Fibroblast of skin of right quadriceps (primary cell): ENCODE data around the gene CXCL14.
A peak's percentile ranks its signal among the peaks of the same experiment; 100 is the strongest.

Experiments used
- DNase-seq: peaks from one replicate; pipeline ENCODE4 v3.0.0-alpha.2; 2013

CXCL14 gene

DNA sequence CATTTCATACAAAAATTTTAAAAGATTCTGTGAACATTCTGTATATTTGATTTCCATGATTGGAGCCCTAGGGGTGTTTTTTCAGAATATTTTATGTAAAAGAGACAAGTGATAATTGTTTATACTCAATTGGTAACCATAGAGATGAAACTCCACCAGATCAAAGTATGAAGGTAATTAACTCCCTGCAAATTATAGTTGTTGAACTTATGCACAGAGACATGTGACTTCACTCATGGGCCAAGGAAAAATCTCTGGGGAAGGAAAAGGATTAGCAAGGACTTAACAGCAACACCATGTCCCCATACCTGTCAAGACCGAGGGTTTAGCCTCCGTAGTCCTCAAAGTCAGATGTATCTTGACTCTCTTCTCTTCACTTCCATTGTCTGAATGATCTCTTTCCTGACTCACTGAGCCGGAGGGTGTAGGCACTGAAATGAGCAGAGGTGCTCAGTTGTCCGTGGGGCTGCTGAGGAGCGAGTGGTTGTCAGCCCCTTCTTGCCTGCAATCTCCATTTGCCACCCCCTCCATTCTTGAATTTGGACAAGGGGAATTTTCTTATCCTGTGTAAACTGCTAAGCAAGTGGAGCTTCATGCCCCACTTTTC is 17.5 kb upstream of the CXCL14 start:
- DNase-seq, result no peak

DNA sequence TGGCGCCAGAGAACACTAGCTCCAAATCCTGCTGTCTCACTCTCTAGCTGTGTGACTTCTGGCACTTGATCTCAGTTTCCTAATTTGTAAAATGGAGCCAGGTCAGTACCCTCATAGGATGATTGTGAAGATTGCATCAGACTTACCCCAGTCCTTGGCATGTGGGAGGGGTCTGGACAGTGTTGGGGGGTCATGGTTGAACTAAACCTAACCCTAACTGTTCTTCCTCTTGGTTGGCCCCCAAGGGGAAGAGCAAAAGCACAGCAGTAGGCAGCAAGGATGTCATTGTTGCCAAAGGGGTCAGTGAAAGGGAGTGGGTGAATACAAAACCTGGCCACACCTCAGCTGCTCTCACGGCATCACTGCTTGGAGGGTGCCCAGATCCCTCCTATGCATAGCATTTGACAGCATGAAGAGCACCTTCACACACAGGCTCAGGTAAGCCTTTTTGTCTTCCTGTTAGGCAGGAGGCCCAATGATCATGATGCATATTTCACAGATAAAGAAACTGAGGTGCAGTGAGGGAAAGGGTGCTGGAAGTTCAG is 15.7 kb upstream of the CXCL14 start:
- DNase-seq, result no peak

DNA sequence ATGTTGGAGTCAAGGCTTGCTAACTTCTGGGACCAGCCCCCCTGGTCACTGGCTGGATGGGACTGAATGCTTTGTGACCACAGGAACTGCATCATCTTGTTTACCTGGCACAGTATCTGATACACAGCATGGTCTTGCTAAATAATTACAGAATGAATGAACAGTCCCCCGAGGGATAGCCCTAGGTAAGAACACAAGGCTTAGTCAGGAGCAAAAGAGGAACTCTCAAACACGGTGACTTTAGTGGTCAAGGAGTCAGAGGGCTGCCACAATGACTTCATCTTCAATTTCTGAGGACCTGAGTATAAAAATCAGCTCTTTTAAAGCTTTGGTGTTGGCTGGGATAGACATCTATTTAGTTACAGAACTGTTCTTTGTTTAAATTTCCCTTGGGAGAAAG is 15.1 kb upstream of the CXCL14 start:
- DNase-seq, result no peak

DNA sequence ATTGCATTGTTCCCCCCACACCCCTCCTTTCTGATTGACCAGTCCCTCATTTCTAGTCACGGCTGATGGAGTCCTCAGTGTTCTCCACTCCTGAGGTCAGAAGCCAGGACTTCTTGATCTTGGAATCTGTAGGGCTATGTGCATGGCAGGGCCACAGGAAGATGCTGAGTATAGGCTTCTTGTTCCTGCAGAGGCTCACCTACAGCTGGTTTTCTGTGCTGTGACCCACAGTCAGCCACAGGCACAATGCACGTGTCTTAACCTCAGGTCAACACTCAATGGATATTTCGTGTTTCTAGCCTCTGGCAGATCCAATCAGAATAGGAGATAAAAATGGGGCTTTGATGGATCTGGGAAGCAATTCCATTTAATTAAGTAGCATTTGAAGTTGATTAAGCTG is 14.3 kb upstream of the CXCL14 start:
- no peak for DNase-seq

DNA sequence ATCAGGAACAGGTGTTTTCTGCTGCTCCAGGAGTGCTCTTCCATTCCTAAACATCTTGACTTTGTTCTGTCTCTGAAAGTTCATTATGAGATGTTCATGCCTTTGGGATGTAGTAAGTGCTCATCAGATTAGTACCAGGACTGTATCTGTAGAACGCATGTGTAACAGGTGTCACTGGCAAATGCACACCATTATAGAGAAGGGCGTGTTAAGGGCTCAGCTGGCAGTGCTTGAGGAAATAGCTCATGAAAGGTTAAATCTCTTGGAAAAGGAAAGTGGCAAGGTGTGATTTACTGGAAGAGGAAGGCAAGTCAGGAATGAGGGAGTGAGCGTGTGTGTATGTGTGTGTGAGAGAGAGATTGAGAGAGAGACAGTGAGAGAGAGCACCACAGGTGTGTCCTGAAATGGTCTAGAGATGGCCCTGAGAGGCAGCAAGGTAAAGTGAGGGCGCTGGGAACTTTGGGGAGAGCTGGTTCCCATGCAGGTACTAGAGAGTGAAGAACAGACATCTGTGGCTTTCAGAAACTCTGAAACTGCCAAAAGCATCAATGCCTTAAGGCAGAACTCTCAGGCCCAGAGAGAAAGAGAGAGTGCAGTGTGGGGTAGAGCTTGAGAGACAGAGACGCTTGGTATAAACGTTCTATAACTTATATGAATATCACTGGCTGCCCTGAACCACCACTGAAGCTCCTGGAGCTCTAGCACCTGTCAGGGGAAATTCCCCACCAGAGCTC is 13.7 kb upstream of the CXCL14 start:
- DNase-seq, result no peak

DNA sequence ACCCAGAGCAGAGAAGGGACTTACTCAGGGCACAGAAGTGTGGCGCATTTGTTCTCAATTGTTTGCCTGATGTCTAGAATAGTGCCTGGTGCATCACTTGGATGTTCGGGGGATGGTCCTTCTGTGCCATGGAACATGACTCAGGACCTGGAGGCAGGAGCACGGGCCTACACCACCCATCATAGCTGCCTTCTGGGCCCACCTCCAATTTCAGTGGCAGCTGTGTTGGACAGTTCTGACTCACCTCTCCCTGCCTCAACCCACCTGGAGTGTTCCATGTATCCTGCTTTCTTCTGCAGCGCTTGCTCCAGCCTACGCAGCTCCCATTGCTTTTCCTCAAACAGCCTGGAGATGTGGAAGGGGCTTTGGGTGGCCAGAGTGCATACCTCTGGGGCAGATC is 12.5 kb upstream of the CXCL14 start:
- no peak for DNase-seq

DNA sequence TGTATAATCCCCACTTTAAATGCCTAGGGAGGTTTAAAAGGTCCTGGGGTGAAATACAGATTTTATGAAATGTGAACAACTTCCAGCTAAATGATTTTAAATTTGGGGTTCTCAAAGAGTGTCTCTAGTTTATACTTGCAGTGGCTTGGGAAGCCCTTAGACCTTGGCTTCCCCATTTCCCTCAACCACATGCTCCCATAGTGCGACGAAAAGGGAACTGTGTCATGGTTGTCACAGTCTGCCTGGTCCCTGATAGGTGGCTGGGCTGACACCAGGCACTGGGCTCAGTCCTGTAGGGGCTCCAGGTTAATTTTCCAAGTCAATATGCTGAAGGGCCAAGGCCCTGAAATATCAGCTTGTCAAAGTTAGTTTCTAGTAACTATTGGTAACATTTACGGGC is 10.4 kb upstream of the CXCL14 start:
- DNase-seq, result no peak

DNA sequence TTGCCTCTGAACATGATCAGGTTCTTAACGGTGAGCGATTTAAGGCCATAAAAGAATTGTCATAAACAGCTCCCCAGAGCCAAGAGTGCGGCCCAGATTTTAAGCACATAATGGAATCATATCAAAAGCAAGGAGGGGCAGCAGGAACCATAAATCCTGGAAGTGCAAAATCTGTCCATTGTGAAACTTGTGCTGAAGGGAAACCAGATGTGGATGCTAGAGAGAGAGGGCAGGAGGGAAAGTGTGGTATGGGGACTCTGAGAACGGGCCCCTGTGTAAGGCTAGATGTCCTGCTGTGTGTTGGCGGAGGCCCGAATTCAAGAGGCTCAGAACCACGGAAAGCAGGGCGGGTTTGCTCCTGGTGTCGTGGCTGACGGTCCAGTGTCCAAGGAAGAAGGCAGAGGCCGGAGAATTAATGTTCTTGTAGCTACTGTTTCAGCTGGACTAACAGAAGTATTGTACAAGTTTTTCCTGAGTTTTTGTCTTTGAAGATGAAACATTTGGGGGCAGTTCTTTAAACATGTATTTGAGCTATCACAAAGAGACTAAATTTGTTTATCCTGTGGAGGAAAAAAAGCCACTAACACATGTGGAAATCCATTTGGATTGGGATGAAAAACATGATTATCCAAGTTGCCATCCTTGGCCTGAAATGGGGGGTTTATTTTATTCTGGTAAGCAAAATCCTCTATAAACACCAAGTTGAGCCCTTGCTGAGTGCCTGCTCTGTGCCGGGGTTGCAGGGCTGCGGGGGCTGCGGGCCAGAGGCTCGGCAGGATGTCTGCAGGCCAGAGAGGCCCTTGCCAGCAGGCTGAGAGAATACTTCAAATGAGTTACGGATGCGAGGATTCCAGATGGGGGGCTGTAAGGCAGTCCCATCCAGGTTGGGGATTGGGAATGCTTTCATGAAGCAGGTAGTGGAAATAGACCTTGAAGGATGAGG is 9.2 kb upstream of the CXCL14 start:
- DNase-seq, result no peak

DNA sequence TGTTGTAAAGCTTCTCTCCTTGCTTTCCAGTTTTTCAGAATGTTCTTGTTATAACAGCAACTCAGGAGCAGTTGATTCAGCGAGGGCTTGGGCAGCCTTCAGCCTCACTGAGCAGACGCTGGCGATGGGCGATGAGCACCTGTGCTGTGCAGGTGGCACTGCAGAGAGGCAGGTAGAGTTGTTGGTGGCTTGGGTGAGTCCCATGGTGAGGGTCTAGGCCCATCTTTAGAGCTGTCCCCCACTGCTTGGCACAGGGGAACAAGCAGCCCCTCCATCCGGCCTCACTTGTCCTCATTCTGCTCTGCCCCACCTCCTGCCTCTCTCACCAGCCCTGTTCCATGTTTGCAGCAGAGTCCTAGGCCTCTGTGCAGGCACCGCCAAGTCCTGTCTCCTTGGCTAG is 6.1 kb upstream of the CXCL14 start:
- no peak for DNase-seq

DNA sequence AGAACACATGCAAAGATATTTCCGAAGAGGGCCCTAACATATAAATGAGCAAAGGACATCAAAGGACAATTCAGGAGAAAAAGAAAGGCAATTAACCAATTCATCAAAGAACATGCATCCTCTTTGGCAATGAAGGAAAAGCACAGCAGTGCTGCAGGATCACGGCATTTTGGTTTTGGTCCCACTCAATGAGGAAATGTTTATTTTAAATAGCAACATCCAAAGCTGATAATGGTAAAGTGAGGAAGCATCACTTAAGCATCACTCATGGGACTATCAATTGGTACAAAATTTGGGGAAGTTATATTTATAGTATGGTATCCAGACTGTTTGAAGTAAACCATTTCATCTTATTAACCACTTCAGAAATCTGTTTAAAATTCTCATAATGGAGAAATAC is 5.5 kb upstream of the CXCL14 start:
- no peak for DNase-seq

DNA sequence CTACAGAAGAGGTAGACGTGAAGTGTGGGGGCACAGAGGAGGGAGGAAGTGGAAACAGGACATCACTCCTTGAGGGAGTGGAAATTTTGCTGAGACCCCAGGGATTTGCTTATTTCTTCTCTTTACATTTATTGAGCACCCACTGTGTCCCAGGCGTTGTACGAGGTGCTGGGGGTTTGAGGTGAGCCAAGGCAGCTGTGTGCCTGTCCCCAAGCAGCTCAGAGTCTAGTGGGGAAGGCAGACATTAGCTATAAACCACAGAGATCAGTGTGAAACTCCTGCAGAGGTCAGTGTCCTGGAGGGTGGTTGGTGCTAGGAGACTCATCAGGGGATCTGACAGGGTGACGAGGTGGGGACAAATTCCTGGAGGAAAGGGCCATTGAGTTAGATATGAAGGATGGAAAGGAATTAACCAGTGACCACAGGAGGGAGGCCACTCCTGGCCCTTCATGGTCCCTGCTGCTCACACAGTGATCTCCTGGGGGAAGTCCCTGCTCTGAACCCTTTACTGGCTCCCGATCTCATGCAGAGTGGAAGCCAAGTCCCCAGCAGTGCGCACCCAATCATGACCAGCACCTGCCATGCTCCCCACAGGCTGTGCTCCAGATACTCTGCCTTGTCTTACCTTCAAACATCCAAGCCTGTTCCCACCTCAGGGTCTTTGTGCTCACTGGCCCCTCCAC is 3.4 kb upstream of the CXCL14 start:
- no peak for DNase-seq

DNA sequence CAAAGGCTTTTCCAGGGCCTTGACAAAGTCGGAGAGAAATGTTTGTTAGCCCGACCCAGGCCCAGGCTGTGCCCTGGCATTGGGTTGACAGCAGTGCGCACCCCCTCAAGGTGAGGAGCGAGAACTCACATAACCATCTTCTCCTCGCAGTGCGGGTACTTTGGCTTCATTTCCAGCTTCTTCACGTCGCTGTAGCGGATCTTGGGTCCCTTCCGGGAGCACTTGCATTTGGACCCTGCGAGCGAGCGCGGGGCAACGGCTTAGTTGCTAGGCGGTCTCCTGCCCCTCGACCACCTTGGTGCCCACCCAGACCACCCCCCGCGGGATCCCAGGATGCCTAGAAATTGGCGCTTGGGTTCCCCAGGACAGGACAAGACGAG is 496 bp downstream of the CXCL14 start:
- no peak for DNase-seq

DNA sequence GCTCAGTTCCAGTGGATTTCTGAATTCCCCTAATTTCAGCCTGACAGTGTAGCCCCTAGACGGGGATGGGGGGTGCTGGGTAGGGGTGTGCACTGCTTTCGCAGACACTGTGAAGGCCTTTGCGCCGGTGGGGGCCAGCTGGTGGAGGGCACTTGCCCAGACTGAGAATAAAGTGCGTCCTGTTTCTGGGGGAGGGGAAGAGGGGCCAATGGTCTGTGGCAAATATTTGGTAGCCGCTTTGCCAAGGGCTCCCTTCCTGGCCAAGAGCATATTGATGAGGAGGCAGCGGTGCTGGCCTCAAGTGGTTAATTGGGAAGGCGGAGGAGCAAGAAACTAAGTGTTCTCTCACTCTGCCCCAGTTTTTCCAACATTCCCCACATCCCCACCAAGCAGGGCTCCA is 1.4 kb downstream of the CXCL14 start:
- no peak for DNase-seq

DNA sequence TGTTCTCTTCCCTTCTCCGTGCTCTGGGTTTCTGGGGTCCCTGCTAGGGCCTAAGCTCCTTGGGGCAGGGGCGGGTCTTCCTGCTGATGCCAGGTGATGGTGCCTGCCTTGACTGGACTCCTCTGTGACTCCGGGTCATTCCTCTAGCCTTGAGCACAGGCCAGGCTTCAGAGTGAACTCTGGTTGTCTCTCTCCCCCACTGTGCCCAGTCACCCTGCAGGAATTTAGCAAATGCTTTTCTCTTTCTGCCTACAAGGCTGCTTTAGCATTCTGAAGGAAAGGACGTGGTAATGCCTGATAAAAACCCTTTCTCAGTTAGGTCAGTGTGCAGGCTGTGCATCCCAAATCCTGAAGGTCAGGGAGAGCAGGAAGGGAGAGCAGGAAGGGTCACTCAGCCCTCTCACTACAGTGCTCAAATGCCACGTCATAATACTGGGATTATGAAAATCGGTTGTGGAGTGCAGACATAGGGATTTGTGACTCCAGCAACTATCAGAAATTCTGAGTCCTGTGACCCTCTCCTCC is 2.7 kb downstream of the CXCL14 start:
- DNase-seq, result peak; percentile 51

DNA sequence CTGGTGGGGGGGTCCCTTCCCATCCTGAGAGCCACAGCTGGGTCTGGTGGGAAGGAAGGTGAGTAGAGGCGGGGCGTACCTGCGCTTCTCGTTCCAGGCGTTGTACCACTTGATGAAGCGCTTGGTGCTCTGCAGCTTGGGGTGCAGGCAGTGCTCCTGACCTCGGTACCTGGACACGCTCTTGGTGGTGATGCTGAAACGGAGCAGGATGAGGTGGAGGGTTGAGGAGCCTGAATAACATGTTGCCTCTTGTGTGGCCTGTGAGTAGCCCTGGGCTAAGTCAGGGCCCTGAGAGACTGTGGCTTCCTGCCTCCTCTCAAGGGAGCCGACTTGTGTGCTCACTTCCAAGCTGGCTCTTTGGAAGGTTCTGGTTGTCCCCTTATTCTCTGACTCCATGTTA is 4.3 kb downstream of the CXCL14 start:
- DNase-seq, result no peak

DNA sequence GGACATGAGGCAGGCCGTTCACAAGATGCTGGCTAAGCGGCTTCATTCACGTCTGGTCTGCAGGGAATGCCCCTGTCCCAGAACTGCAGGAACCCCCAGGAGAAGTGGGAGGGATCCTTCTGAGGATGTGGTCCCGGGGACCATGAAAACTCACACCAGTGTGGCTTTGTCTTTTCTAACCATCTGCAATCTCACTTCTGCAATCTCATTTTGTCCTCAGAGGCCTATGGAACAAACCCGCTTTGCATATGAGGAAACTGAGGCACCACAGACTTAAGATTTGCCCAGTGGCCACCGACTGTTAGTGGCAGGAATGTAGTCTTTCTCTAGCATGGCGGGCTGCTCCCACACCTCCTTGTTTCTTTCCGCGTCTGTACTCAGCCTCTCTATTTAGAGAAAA is 6.9 kb downstream of the CXCL14 start:
- no peak for DNase-seq

DNA sequence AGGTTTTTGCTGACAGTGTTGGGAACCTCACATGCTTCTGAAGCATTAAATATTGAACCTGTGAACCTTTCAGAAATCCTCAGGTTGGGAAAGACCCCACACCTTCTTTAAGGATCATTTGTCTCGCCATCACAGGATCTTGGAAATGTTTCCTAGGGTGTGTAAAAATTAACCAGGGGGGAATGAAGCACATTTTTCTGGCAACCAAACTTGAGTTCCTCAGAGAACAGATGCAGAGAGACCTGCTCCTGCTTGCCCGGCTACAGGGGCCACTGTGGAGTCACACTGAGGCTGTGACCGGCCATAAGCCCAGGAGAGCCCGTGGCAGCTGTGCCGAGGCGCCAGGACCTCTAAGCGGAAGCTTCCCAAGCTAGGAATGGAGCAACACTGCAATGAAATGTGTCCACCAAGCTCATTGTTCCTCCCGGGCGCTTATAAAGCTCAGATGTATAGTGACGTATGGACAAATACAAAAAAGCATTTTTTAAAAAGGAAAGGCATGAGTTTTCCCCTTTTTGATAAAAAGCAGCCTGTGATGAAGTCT is 7.7 kb downstream of the CXCL14 start:
- DNase-seq, result no peak

DNA sequence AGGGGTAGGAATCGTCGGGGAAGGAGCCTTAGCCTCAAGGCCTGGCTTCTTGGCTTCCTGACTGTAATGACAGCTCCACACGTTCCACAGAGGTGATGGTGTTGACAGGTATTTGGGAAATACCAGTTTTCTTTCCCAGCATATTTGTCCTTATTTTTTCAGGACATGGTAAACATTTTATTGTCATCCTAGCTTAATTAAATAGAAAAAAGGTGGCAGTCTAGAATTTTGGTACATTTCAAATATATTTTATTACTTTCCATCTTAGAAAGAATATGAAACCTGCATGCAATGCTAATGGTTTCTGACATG is 8.4 kb downstream of the CXCL14 start:
- no peak for DNase-seq

DNA sequence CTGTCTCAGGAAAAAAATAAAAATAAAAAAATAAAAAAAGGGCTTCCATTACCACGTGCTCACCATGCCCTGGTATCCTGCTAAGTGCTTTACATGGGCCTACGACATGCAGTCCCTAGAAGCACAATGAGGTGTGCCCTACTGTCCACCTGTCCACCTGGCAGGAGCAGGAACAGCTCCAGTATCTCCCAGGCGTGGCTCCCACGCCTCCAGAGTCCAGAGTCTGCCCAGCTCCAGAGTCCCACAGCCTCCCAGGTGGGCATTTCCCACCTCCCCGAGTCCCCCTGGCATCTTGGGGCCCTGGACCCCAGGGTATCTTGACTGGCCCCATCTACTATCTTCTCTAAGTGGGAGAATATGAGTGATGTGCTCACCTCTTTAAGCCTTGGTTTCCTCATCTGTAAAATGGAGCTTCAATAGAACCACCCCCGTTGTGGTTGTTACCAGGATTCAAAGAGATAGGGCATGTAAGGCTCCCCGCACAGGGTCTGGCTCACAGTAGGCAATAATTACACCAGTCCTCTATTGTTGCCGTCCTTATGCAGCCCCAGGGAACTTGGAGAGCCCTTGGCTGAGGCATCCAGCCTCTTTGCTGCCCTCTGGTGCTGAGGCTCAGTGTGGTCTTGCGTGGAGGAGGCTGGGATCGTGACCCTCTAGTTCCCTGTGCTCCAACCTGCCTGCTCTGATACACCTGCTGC is 8.9 kb downstream of the CXCL14 start:
- peak; percentile 27 for DNase-seq

DNA sequence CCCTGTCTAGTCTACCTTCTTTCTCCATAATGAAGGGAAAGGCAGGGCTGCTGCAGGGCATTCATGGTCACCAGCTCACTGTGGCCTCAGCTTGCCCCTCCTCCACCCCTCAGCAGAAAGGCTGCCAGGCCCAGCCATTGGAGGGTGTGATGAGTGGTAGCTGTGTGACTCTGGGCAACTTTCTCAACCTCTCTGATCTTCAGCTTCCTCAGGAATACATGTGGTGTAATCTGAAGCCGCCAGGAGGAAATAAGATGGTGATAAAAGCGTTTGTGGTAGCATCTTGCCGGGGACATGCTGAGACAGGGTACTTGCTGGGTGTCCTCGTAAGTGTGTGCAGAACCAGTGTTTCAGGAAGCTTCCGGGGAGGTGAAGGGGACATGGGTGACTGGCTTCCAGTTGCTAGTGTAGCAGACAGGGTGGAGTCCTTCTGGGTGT is 9.8 kb downstream of the CXCL14 start:
- no peak for DNase-seq

DNA sequence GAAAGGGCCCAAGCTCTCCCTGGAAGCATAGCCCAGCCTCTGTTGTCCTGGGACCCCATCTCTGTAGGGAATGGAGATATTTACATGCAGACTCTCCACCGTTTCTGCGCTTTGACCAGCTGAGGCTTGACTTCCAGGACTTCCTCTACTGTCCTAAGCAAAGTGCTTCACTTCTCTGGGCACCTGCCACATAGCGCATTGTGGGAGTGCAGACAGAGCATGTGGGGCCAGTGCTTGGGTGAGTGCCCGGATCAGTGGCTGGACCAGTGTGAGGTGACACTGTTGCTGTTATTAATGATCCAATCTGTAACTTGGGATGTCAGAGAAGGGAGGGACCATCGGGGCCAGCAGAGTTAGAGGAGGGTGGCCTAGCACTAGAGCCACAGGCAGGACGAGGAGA is 10.5 kb downstream of the CXCL14 start:
- no peak for DNase-seq

DNA sequence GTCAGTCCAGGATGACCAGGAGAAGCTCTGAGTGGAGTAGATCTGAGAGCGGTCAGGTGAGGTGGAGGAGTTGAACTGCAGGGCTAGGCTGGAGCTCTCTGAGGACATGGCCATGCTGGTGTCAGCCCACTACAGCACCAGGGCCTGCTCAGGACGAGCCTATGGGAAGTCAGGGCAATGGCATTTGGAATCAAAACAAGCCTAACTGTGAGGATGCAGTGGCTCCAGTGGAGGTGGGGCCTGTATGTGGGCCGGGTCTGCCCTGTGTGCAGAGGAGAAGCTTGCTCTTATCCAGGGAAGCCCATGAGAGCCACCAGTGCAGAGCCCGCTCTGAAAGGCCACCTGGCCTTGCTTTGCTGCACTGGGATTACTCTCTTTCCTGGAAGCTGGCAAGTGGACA is 11.1 kb downstream of the CXCL14 start:
- no peak for DNase-seq
